Vagina (tissue), 2 donors: ENCODE results near the gene DSC1. TPM values are rescaled to one million over a fixed set of nuclear protein-coding genes. Genes with fewer than 3 reads are reported as not detected.

Source experiments
- DNase-seq, 2 donors: peaks; one replicate each; pipeline ENCODE4 v3.0.0-alpha.2; 2017; ENCODE audit errors: extremely low spot score in 2 of 2
- H3K27ac ChIP-seq: fragments of 200-600 bp; sonication (generic); one replicate; pipeline ENCODE4 v1.5.1; 2019
- H3K27me3 ChIP-seq: fragments of 200-600 bp; sonication (generic); one replicate; pipeline ENCODE4 v1.5.1; 2019
- H3K36me3 ChIP-seq, 2 donors: fragments of 200-600 bp; sonication (generic); one replicate each; pipeline ENCODE4 v1.5.1; 2017 to 2019
- H3K4me1 ChIP-seq: fragments of 200-600 bp; sonication (generic); one replicate; pipeline ENCODE4 v1.5.1; 2019
- H3K4me3 ChIP-seq, 2 donors: fragments of 200-600 bp; sonication (generic); 1 replicate in 1 of 2; 2 replicates in 1 of 2; pipeline ENCODE4 v1.5.1; 2016 to 2019
- H3K9me3 ChIP-seq: fragments of 200-600 bp; sonication (generic); one replicate; pipeline ENCODE4 v1.5.1; 2019
- CTCF ChIP-seq, 3 experiments: fragments of 450-650 bp in 2 of 3; fragments of 200-600 bp in 1 of 3; sonication (generic) in 1 of 3; IDR thresholded peaks; one replicate each; pipeline ENCODE4 v1.5.1; 2017 to 2019; ENCODE audit warnings: antibody characterized with exemption in 3 of 3, mild to moderate bottlenecking in 2 of 3, moderate library complexity in 2 of 3
- POLR2A ChIP-seq, 2 donors: fragments of 450-650 bp; IDR thresholded peaks; one replicate each; pipeline ENCODE4 v1.6.1; 2017; ENCODE audit warnings: antibody characterized with exemption in 2 of 2, mild to moderate bottlenecking in 2 of 2, moderate library complexity in 2 of 2
- POLR2AphosphoS5 ChIP-seq, 2 donors: sonication (generic); formaldehyde crosslinking; IDR thresholded peaks; one replicate each; pipeline ENCODE4 v1.9.0; 2017; ENCODE audit warnings: antibody characterized with exemption in 2 of 2, mild to moderate bottlenecking in 2 of 2, low read depth in 1 of 2; ENCODE audit not compliant: insufficient read depth in 1 of 2
- intact Hi-C: fragments of 100-400 bp; cut with DNase I; formaldehyde crosslinking; loops from one replicate; pipeline ENCODE4 v1.15.1; 2023
- total RNA-seq: library from RNA; depleted of rRNA; stranded (reverse); fragments of >200 nt; gene quantifications from one replicate; pipeline ENCODE4 v1.2.3, GENCODE V29; 2016

Gene DSC1
- total RNA-seq, result 0.49 TPM

- Histone ChIP-seq H3K36me3 (no peaks in the 10 kb centered on the region), H3K9me3 (no peaks in the 10 kb centered on the region), H3K4me1 (no peaks in the 10 kb centered on the region), H3K4me3 (no peak within 1 kb of the TSS), H3K27me3 (no peaks in the 10 kb centered on the region), H3K27ac (no peak within 1 kb of the TSS)
- no peak for TF ChIP-seq CTCF (IDR thresholded peaks at IDR 0.05)
- TF ChIP-seq POLR2A (IDR thresholded peaks at IDR 0.05), result no peak
- no peak for TF ChIP-seq POLR2AphosphoS5 (IDR thresholded peaks at IDR 0.05; ENCODE audit: insufficient read depth in 1 of 2, low read depth in 1 of 2)
- no peak for DNase-seq
- intact Hi-C loops, result no loop called here
Measured at GRCh38 chr18:31162825-31163435, at the start of gene DSC1. TSS of gene DSC1 (minus strand) at chr18:31162856. CDS start at chr18:31162594, 262 bp downstream.

DNA sequence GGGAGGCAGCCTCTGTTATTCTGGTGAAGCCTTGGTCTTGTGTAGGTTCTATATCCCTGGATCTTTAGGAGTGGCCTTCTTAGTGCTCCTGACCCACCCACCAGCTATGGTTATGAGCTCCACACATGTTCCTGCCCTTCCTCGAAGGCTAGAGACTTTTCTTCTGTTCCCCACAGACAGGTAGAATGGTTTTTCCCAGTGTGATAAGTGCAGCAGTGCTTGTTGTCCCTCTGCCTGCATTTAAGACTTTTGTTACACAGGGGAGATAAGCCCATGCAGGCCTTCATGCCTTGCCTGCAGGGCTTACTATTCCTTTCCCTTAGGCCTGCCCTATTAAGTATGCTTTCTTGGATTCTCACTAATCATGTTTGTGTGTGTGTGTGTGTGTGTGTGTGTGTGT, 48.4 kb upstream of the DSC1 start:
- Histone ChIP-seq H3K36me3 (no peaks in the 10 kb centered on the region), H3K4me1 (no peaks in the 10 kb centered on the region), H3K9me3 (no peaks in the 10 kb centered on the region), H3K27ac (no peak overlapping the region), H3K4me3 (no peak overlapping the region), H3K27me3 (no peaks in the 10 kb centered on the region)
- no peak for DNase-seq
- intact Hi-C loops, result no loop called here
- TF ChIP-seq POLR2AphosphoS5 (IDR thresholded peaks at IDR 0.05; ENCODE audit: insufficient read depth in 1 of 2, low read depth in 1 of 2) (no peak), POLR2A (IDR thresholded peaks at IDR 0.05) (no peak), CTCF (IDR thresholded peaks at IDR 0.05) (no peak)

GRCh38 chr18:31209041-31209440, 46.4 kb upstream of the DSC1 start:
- DNase-seq, result no peak
- no peak for TF ChIP-seq POLR2A (IDR thresholded peaks at IDR 0.05)
- TF ChIP-seq POLR2AphosphoS5 (IDR thresholded peaks at IDR 0.05; ENCODE audit: insufficient read depth in 1 of 2, low read depth in 1 of 2), result no peak
- TF ChIP-seq CTCF (IDR thresholded peaks at IDR 0.05), result no peak
- Histone ChIP-seq H3K27ac (no peak overlapping the region), H3K9me3 (no peaks in the 10 kb centered on the region), H3K4me1 (no peaks in the 10 kb centered on the region), H3K36me3 (no peaks in the 10 kb centered on the region), H3K4me3 (no peak overlapping the region), H3K27me3 (no peaks in the 10 kb centered on the region)
- intact Hi-C loops, result no loop called here

DNA sequence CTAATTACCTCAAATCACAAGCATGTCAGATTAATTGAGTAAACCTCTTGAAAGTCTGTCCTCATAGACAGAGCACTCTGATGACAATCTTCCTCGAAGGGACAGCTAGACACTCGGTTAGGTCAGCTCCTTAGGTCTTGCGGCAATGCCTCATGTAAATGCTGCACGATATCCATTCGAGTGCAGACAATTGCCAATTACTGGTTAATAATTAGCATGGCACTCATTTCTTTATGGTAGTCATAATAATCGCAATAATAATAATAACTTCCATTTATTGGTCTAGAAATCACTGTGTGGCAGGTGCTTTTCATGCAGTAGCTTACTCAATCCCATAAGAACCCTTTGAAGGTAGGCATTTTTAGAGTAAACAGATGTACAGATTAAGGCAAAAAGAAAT, 44.7 kb upstream of the DSC1 start:
- TF ChIP-seq CTCF (IDR thresholded peaks at IDR 0.05) (no peak), POLR2A (IDR thresholded peaks at IDR 0.05) (no peak), POLR2AphosphoS5 (IDR thresholded peaks at IDR 0.05; ENCODE audit: insufficient read depth in 1 of 2, low read depth in 1 of 2) (no peak)
- H3K9me3 ChIP-seq, result no peaks in the 10 kb centered on the region
- no peak overlapping the region for H3K4me3 ChIP-seq
- H3K27me3 ChIP-seq, result no peaks in the 10 kb centered on the region
- no peaks in the 10 kb centered on the region for H3K36me3 ChIP-seq
- intact Hi-C loops, result no loop called here
- H3K4me1 ChIP-seq, result no peaks in the 10 kb centered on the region
- no peak for DNase-seq
- H3K27ac ChIP-seq, result peak overlapping the region; percentile 37

GRCh38 chr18:31206787-31207381, 44.2 kb upstream of the DSC1 start:
- no peak for DNase-seq
- TF ChIP-seq CTCF (IDR thresholded peaks at IDR 0.05) (no peak), POLR2A (IDR thresholded peaks at IDR 0.05) (no peak), POLR2AphosphoS5 (IDR thresholded peaks at IDR 0.05; ENCODE audit: insufficient read depth in 1 of 2, low read depth in 1 of 2) (no peak)
- Histone ChIP-seq H3K4me1 (no peaks in the 10 kb centered on the region), H3K36me3 (no peaks in the 10 kb centered on the region), H3K4me3 (peak overlapping the region in 1 of 2 donors; percentile 20), H3K9me3 (no peaks in the 10 kb centered on the region), H3K27ac (no peak overlapping the region), H3K27me3 (no peaks in the 10 kb centered on the region)
- intact Hi-C loops, result no loop called here
